HG03439 (cell line): ENCODE data around the gene SYNRG.
"Not testable (repeated sequence)": the region's sequence is repeated elsewhere in the genome, so short reads cannot be mapped to it uniquely, and the experiment has no call there.

Experiments
- ATAC-seq: cut with Tn5 transposase; IDR thresholded peaks from one replicate; pipeline ENCODE4 v1.9.1; 2021; ENCODE audit warnings: mild to moderate bottlenecking, moderate library complexity; ENCODE audit not compliant: unreplicated experiment

The SYNRG gene

GRCh38 chr17:37541880-37542660 lies 67.1 kb downstream of the SYNRG start:
- ATAC-seq = no peak

GRCh38 chr17:37538981-37539659 lies 70.1 kb downstream of the SYNRG start:
- ATAC-seq = no peak

GRCh38 chr17:37535906-37536305 lies 73.3 kb downstream of the SYNRG start:
- no peak for ATAC-seq

GRCh38 chr17:37532756-37533155 lies 76.5 kb downstream of the SYNRG start:
- no peak for ATAC-seq

GRCh38 chr17:37530420-37530819 lies 78.8 kb downstream of the SYNRG start:
- no peak for ATAC-seq

GRCh38 chr17:37527249-37527851 lies 81.9 kb downstream of the SYNRG start:
- no peak for ATAC-seq

GRCh38 chr17:37523715-37524219 lies 85.5 kb downstream of the SYNRG start:
- no peak for ATAC-seq

- ATAC-seq = no peak
Observed at GRCh38 chr17:37521821-37522220, 87.4 kb downstream of the SYNRG start.

- no peak for ATAC-seq
Observed at GRCh38 chr17:37520174-37520573, 89.0 kb downstream of the SYNRG start.

- ATAC-seq = no peak
Observed at GRCh38 chr17:37519251-37519985, 89.8 kb downstream of the SYNRG start.

- ATAC-seq = no peak
Observed at GRCh38 chr17:37518826-37519225, 90.4 kb downstream of the SYNRG start.

- ATAC-seq = no peak
Observed at GRCh38 chr17:37517881-37518280, 91.3 kb downstream of the SYNRG start.

- no peak for ATAC-seq
Observed at GRCh38 chr17:37516127-37516571, 93.1 kb downstream of the SYNRG start.

- no peak for ATAC-seq
Observed at GRCh38 chr17:37513711-37514110, 95.5 kb downstream of the SYNRG start.

GRCh38 chr17:37512442-37513068 lies 96.7 kb downstream of the SYNRG start:
- no peak for ATAC-seq

- ATAC-seq = not testable (repeated sequence)
Observed at GRCh38 chr17:37511642-37512041, 97.6 kb downstream of the SYNRG start.

- no peak for ATAC-seq
Observed at GRCh38 chr17:37510056-37510455, 99.2 kb downstream of the SYNRG start.

GRCh38 chr17:37507111-37507510 lies 102.1 kb downstream of the SYNRG start:
- ATAC-seq = no peak

- no peak for ATAC-seq
Observed at GRCh38 chr17:37506678-37507077, 102.5 kb downstream of the SYNRG start.

- no peak for ATAC-seq
Observed at GRCh38 chr17:37505333-37505732, 103.9 kb downstream of the SYNRG start.

GRCh38 chr17:37503148-37503547 lies 106.1 kb downstream of the SYNRG start:
- no peak for ATAC-seq
